Loucy (cell line): Measurements from ENCODE around the gene ZBTB16.

Experiments
- EZH2phosphoT487 ChIP-seq: fragments of 200-600 bp; IDR thresholded peaks from 2 replicates; pipeline ENCODE4 v1.6.1; 2018; ENCODE audit warnings: antibody characterized with exemption, mild to moderate bottlenecking, moderate library complexity, borderline replicate concordance
- TF ChIP-seq, protein P1 (sequence below): fragments of 200-600 bp; sonication (generic); conservative IDR thresholded peaks from 2 replicates; pipeline ENCODE4 v1.5.1; 2014; ENCODE audit warnings: mild to moderate bottlenecking, antibody characterized with exemption, low read length

DNA sequence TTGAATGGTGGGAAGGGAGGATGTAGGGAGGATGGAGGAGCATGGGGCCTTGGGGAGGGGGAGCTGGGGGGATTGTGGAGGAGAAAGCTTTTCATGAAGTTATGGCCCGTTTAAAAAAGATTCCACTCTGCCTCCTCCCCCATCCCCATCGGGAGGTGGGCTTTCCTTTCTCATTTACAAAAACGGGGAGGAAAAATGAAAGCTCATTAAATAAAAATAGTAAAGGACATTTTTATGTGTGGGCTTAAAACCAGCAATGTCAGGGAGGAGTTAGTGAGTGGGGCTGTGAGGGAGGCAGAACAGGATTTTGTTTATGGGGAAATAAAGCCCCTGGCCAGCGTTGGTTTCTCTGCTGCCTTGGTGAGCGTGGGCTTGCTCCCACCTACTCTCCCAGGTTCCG, 83.2 kb downstream of the ZBTB16 start:
- TF ChIP-seq, protein P1, sequence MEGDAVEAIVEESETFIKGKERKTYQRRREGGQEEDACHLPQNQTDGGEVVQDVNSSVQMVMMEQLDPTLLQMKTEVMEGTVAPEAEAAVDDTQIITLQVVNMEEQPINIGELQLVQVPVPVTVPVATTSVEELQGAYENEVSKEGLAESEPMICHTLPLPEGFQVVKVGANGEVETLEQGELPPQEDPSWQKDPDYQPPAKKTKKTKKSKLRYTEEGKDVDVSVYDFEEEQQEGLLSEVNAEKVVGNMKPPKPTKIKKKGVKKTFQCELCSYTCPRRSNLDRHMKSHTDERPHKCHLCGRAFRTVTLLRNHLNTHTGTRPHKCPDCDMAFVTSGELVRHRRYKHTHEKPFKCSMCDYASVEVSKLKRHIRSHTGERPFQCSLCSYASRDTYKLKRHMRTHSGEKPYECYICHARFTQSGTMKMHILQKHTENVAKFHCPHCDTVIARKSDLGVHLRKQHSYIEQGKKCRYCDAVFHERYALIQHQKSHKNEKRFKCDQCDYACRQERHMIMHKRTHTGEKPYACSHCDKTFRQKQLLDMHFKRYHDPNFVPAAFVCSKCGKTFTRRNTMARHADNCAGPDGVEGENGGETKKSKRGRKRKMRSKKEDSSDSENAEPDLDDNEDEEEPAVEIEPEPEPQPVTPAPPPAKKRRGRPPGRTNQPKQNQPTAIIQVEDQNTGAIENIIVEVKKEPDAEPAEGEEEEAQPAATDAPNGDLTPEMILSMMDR, result no peak
- no peak for TF ChIP-seq EZH2phosphoT487
